GM21825 (cell line): ENCODE measurements around the gene SNTG2.

Experiments used
- ATAC-seq: cut with Tn5 transposase; IDR thresholded peaks from one replicate; pipeline ENCODE4 v1.9.1; 2021; ENCODE audit warnings: mild to moderate bottlenecking, moderate library complexity; ENCODE audit not compliant: unreplicated experiment

Gene SNTG2

GRCh38 chr2:1136846-1137245 is 186.2 kb downstream of the SNTG2 start:
- no peak for ATAC-seq

GRCh38 chr2:1137264-1137663 is 186.6 kb downstream of the SNTG2 start:
- no peak for ATAC-seq

- ATAC-seq: no peak
Measured at GRCh38 chr2:1137913-1138391, 187.3 kb downstream of the SNTG2 start.

DNA sequence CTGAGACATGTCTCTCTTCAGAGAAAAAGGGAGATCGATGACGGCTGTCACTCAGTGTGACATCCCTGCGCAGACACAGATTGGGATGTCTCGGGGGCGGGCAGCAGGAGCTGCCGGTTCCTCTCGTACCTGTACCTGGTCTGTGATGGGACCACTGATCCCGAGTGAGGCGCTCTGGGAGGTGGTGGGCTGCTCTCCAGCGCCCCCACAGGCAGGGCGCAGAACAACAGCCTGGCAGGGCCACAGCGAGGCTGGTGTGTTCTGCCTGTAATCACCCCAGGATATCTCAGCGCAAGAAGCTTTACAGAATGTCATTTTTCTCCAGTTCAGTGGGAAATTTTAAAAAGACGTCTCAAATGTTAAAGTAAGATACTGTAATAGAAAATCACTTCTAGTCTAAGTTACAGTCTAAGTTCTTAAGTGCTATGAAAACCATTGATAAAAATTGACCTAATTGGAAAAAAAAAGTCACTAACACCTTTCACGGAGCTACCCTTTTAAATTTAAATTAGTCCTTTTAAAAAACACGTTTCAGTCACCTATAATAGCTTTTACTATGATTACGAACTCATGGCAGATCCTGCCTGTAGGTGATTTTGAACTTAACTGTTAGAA is 189.8 kb downstream of the SNTG2 start:
- ATAC-seq: no peak

GRCh38 chr2:1141079-1141478 is 190.4 kb downstream of the SNTG2 start:
- no peak for ATAC-seq

DNA sequence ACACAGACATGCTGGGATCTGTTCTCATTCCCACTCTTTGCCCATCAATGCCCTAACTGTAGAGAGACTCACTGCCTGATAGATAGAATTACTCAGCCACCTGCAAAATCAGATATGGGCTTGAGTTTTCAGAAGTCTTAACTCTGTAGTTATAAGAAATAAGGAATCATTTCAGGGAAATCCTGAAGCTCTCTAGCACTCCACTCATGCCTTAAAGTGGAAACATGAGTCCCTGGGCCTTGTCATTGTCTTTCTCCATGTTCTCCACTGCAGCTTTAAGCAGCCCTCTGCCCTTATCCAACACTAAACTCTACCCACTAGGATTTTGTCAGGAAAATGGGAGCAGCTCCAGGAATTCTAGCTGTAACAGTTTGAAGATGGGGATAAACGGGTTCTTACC is 192.5 kb downstream of the SNTG2 start:
- no peak for ATAC-seq

- no peak for ATAC-seq
Measured at GRCh38 chr2:1147873-1148612, 197.4 kb downstream of the SNTG2 start.

- no peak for ATAC-seq
Measured at GRCh38 chr2:1150724-1151511, 200.3 kb downstream of the SNTG2 start.

- no peak for ATAC-seq
Measured at GRCh38 chr2:1152375-1152774, 201.7 kb downstream of the SNTG2 start.

GRCh38 chr2:1153920-1154319 is 203.3 kb downstream of the SNTG2 start:
- ATAC-seq: no peak

GRCh38 chr2:1154710-1155594 is 204.3 kb downstream of the SNTG2 start:
- ATAC-seq: no peak

DNA sequence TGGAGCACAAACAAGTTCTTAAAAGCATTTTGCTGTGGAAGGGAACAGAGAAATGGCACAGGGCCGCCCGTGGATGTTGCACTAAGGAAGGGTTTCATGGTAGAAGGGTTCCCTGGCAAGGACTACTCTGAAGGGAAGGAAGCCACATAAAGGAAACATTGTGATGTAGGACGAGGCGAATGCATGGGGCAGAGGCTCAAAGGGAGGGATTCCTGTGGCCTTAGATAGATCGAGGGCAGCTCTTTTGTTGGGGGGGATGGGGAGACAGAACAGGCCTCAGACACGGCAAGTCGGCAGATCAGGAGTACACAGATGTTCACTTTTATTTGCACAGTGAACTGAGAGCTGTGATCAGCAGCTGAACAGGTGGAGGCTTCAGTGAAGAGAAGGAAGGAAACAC is 205.4 kb downstream of the SNTG2 start:
- no peak for ATAC-seq

GRCh38 chr2:1156531-1156930 is 205.9 kb downstream of the SNTG2 start:
- no peak for ATAC-seq

GRCh38 chr2:1157107-1157506 is 206.5 kb downstream of the SNTG2 start:
- no peak for ATAC-seq

DNA sequence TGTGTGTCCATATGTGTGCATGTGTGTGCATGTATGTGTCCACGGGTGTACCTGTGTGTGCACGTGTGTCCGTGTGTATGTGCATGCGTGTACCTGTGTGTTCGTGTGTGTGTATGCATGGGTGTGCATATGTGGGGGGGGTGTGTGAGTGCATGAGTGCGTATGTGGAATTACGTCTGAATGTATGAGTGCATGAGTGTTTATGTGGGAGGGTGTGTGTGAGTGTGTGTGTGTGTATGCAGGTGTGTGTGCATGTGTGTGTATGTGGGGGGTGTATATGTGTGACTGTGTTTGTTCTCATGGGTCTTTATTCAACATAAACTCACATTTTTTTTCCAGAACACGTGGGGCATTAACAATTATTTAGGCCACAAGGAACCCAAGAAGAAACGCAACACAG is 208.4 kb downstream of the SNTG2 start:
- ATAC-seq: no peak

DNA sequence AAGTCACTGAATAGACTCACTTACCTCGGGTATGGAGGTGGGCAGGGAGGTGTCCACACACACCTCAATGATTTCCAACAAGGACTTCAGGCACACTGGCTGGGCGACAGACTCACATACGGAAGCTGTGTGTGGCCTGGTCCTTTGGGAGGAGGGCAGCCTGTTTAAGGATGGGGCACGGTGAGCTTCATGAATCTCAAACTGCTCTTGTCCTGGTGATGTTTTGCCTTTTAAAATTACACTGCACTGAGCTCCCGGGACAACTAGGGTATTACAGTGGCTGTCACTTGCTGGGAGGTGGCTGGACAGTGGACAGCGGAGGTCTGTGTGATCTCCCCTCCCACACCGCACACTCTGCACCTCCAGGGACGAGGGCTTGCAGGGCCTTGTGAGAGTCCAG is 211.6 kb downstream of the SNTG2 start:
- ATAC-seq: no peak

DNA sequence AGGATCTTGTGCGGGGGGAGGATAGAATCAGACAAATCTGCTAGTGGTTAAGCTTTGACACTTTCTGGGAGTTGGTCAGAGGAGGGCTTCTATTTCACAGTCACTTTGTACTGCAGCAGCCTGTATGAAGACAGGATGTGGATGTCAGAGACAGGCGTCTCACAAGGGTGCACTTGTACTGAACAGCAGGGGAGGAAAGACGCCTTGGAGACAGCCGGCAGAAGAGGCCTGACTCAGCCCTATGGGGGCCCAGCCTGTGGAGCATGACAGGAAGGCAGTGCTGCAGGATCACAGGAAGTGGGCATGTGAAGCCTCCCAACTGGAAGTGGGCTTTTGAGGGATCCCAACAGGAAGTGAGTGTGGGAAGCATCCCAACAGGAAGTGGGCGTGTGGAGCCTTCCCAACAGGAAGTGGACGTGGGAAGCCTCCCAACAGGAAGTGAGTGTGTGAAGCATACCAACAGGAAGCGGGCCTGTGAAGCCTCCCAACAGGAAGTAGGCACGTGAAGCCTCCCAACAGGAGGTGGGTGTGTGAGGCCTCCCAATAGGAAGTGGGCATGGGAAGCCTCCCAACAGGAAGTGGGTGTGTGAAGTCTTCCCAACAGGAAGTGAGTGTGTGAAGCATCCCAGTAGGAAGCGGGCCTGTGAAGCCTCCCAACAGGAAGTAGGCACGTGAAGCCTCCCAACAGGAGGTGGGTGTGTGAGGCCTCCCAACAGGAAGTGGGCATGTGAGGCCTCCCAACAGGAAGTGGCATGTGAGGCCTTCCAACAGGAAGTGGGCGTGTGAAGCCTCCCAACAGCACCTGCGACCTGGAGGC is 212.3 kb downstream of the SNTG2 start:
- ATAC-seq: no peak

GRCh38 chr2:1166976-1167375 is 216.3 kb downstream of the SNTG2 start:
- ATAC-seq: no peak

GRCh38 chr2:1168846-1169245 is 218.2 kb downstream of the SNTG2 start:
- no peak for ATAC-seq
